DOHH2 (cell line): ENCODE measurements around the gene DNAJB6.

Source experiments
- CTCF ChIP-seq: fragments of 200-600 bp; sonication (generic); IDR thresholded peaks from one replicate; pipeline ENCODE4 v1.5.1; 2014; ENCODE audit warnings: antibody characterized with exemption, mild to moderate bottlenecking, low read depth, low read length; ENCODE audit not compliant: poor library complexity, severe bottlenecking
- EZH2phosphoT487 ChIP-seq: fragments of 200-600 bp; sonication (generic); IDR thresholded peaks from 2 replicates; pipeline ENCODE4 v1.6.1; 2017; ENCODE audit warnings: borderline replicate concordance, mild to moderate bottlenecking, antibody characterized with exemption, low read length, moderate library complexity, mixed read lengths

GRCh38 chr7:157313645-157314044 is 23.2 kb upstream of the DNAJB6 start:
- TF ChIP-seq CTCF (no peak), EZH2phosphoT487 (no peak)
